SU-DHL-6 (cell line): ENCODE measurements around the gene MB.

ENCODE experiments used
- EZH2phosphoT487 ChIP-seq: fragments of 200-600 bp; sonication (generic), shearing (Covaris generic); conservative IDR thresholded peaks from 2 replicates; pipeline ENCODE4 v1.6.1; 2018; ENCODE audit warnings: mild to moderate bottlenecking, antibody characterized with exemption, low read length, moderate library complexity, mixed read lengths
- TF ChIP-seq, protein P1 (sequence below): fragments of 200-600 bp; sonication (generic); IDR thresholded peaks from one replicate; pipeline ENCODE4 v1.5.1; 2017; ENCODE audit warnings: antibody characterized with exemption, mild to moderate bottlenecking, low read length, moderate library complexity; ENCODE audit not compliant: insufficient read depth, poor library complexity, severe bottlenecking

DNA sequence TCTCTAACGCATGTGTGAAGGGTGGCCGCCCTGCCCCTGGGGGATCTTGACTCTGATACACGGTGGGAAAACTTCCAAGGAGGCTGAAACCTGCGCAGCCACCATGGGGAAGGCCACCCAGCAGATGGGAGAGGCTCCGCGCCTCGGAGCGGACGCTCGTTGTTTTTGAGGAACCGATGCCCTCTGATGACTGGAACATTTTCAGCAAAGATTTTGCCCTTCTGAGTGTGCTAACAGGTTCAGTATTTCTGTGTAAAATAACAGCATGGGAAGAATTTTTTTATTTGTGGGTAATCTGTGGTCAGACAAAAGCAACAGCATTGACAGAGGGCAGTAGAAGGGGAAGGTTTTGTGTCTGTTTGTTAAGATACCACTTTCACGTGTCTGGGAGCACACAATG lies 16.7 kb downstream of the MB start:
- TF ChIP-seq EZH2phosphoT487, result no peak
- TF ChIP-seq, protein P1, sequence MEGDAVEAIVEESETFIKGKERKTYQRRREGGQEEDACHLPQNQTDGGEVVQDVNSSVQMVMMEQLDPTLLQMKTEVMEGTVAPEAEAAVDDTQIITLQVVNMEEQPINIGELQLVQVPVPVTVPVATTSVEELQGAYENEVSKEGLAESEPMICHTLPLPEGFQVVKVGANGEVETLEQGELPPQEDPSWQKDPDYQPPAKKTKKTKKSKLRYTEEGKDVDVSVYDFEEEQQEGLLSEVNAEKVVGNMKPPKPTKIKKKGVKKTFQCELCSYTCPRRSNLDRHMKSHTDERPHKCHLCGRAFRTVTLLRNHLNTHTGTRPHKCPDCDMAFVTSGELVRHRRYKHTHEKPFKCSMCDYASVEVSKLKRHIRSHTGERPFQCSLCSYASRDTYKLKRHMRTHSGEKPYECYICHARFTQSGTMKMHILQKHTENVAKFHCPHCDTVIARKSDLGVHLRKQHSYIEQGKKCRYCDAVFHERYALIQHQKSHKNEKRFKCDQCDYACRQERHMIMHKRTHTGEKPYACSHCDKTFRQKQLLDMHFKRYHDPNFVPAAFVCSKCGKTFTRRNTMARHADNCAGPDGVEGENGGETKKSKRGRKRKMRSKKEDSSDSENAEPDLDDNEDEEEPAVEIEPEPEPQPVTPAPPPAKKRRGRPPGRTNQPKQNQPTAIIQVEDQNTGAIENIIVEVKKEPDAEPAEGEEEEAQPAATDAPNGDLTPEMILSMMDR, result no peak
